ENCODE results near the gene TRAF3IP1.

Gene TRAF3IP1

GRCh38 chr2:238420878-238421694 is 100.8 kb downstream of the TRAF3IP1 start:
- no peak for DNase-seq (ENCODE audit: extremely low read depth, low read depth)
- no peak for TF ChIP-seq CTCF (IDR thresholded peaks at IDR 0.05; ENCODE audit: low read depth, low read length)

- TF ChIP-seq CTCF (IDR thresholded peaks at IDR 0.05; ENCODE audit: low read depth, low read length): no peak
- no peak for DNase-seq (ENCODE audit: extremely low read depth, low read depth)
Observed at GRCh38 chr2:238421695-238422035, 101.3 kb downstream of the TRAF3IP1 start.

GRCh38 chr2:238422285-238422684 is 102.0 kb downstream of the TRAF3IP1 start:
- no peak for TF ChIP-seq CTCF (IDR thresholded peaks at IDR 0.05; ENCODE audit: low read depth, low read length)
- DNase-seq (ENCODE audit: extremely low read depth, low read depth): no peak

GRCh38 chr2:238422940-238423339 is 102.6 kb downstream of the TRAF3IP1 start:
- TF ChIP-seq CTCF (IDR thresholded peaks at IDR 0.05; ENCODE audit: low read depth, low read length): no peak

GRCh38 chr2:238423561-238424312 is 103.4 kb downstream of the TRAF3IP1 start:
- no peak for DNase-seq (ENCODE audit: extremely low read depth, low read depth)
- TF ChIP-seq CTCF (IDR thresholded peaks at IDR 0.05; ENCODE audit: low read depth, low read length): no peak

More at GRCh38 chr2:238422940-238423339, 102.6 kb downstream of the TRAF3IP1 start:
- no peak for DNase-seq (ENCODE audit: extremely low read depth, low read depth)

- TF ChIP-seq CTCF (IDR thresholded peaks at IDR 0.05; ENCODE audit: low read depth, low read length): no peak
Observed at GRCh38 chr2:238424313-238424700, 104.0 kb downstream of the TRAF3IP1 start.

GRCh38 chr2:238425505-238425978 is 105.2 kb downstream of the TRAF3IP1 start:
- TF ChIP-seq CTCF (IDR thresholded peaks at IDR 0.05; ENCODE audit: low read depth, low read length): no peak
- no peak for DNase-seq (ENCODE audit: extremely low read depth, low read depth)

More at GRCh38 chr2:238424313-238424700, 104.0 kb downstream of the TRAF3IP1 start:
- no peak for DNase-seq (ENCODE audit: extremely low read depth, low read depth)

Measured in AG09319 (cell line).